ENCODE measurements around the gene LCN15. TPM values are rescaled to one million over a fixed set of nuclear protein-coding genes. Genes with fewer than 3 reads are reported as not detected.

The LCN15 gene
- total RNA-seq, 1 experiment from 2014 or later = not detected

DNA sequence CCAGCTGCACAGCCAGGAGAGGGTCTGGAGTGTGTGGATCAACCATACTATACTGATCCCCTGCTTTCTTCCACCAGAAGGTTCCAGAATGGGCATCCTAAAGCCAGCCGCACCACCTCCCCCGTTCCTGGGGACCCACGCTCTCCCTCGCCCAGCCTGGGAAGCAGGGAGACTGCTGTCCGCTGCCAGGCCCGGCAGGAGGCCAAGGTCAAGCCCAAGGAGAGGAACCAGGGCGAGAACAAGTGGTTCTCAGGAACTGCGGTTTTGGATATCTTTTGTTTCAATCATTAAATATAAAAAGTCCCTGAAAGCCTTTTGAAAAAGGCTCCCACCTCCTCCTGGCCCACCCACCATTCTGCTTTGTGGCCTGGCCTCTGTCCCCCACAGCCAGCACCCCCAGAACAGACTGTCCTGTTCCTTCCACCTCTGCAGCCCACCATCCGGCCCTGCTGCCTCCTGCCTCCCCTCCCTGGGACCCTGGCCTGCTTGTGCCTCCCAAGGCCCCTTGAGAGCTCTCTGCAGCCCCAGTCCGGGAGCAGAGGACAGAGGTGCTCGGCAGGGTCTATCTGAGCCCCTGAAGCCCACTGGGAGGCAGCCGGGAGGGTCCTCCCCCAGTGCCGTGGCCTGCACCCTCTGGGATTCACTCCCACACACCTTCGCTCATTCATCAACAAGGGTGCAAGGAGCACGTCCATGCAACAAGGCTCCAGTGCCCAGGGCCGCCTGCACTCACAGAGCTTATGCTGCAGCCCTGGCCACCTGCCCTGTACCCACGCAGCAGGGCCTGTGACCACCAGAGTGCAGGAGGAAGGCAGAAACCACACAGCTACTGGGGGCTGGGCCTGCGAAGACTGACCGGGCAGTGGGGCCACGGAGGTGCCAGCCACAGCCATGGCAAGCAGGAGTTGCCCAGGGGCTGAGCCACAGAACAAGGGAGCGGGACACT lies 15.4 kb downstream of the LCN15 start:
- H3K27me3 ChIP-seq (ENCODE audit: control insufficient read depth, insufficient read depth, low read length) = no peaks in the 10 kb centered on the region
- no peak for DNase-seq
- H3K4me3 ChIP-seq (ENCODE audit: insufficient read depth, low read depth, low read length) = no peak overlapping the region
- H3K36me3 ChIP-seq (replicated peaks; ENCODE audit: control insufficient read depth, insufficient read depth, low read length) = no peaks in the 10 kb centered on the region

DNA sequence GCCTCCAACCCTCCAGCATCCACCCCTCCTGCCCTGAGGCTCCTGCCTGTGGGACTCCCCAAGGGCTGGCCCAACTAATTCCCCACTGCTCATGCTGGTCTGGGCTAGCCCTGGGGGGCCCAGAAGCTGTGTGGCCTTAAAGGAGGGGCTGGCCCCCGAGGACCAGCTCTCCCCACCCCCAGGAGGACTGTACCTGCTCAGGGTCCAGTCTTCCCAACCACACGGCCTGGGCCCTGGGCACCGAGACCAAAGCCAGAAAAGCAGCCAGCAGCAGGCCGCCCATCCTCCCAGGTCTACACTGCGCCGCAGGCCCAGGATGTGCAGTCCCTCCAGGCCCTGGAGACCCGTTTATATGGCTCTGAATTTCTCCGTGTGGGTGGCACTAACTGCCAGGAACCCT lies 16.1 kb downstream of the LCN15 start, which contains the start of gene LCN6:
Gene LCN6 (minus strand): TSS at position 325 of the 400 bp plus-strand sequence. CDS start 42 bp downstream, at position 283.
- H3K4me3 ChIP-seq (ENCODE audit: insufficient read depth, low read depth, low read length) = no peak within 1 kb of the TSS
- H3K27me3 ChIP-seq (ENCODE audit: control insufficient read depth, insufficient read depth, low read length) = no peaks in the 10 kb centered on the region
- DNase-seq = no peak
- H3K36me3 ChIP-seq (replicated peaks; ENCODE audit: control insufficient read depth, insufficient read depth, low read length) = no peaks in the 10 kb centered on the region

DNA sequence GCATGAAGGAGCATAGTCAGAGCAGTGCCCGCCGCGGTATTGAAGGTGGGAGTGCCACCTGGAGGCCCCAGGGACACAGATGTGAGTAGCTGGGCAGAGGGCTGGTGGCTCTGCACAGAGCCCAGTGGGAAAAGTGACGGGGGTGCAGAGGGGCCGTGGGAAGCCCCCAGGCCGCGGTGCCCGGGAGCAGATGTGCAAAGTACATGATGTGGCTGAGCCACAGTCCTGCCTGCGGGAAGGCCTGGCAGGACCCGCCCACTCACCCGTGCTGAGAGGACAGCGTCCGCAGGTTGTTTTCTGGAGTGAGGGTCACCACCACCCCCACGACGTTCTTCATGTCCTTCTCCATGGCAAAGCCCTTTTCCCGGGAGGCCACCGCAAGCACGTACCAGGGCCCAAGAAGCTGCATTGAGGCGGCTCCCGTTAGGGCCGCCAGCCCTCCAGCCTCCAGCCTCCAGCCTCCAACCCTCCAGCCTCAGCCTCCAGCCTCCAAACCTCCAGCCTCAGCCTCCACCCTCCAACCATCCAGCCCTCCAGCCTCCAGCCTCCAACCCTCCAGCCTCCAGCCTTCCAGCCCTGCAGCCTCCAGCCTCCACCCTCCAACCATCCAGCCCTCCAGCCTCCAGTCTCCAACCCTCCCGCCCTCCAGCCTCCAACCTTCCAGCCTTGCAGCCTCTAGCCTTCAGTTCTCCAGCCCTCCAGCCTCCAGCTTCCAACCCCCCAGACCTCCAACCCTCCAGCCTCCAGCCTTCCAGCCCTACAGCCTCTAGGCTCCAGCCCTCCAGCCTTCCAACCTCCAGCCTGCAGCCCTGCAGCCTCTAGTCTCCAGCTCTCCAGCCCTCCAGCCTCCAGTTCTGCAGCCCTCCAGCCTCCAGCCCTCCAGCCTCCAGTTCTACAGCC lies 16.9 kb downstream of the LCN15 start:
- Histone ChIP-seq H3K36me3 (replicated peaks; ENCODE audit: control insufficient read depth, insufficient read depth, low read length) (no peaks in the 10 kb centered on the region), H3K27me3 (ENCODE audit: control insufficient read depth, insufficient read depth, low read length) (no peaks in the 10 kb centered on the region), H3K4me3 (ENCODE audit: insufficient read depth, low read depth, low read length) (no peak overlapping the region)
- no peak for DNase-seq

DNA sequence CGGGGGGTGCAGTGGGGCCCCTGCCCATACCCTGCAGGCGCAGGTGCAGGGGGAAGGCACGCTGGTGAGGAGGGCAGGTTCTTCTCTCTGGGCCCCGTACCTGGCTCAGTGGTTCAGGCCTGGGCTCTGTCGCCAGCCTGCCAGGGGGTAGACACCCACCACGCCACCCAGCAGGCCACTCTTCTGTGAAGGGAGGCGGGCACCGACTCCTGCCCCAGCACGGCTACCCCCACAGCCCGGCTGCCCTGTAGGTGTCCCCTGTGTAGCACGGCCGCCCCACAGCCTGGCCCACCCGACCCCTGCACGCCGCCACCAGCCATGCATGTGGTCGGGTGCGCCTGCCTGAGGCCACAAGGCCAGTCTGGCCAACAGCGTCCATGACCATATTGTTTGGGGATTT lies 17.7 kb downstream of the LCN15 start:
- DNase-seq = no peak
- Histone ChIP-seq H3K27me3 (ENCODE audit: control insufficient read depth, insufficient read depth, low read length) (no peaks in the 10 kb centered on the region), H3K4me3 (ENCODE audit: insufficient read depth, low read depth, low read length) (no peak overlapping the region), H3K36me3 (replicated peaks; ENCODE audit: control insufficient read depth, insufficient read depth, low read length) (no peaks in the 10 kb centered on the region)

DNA sequence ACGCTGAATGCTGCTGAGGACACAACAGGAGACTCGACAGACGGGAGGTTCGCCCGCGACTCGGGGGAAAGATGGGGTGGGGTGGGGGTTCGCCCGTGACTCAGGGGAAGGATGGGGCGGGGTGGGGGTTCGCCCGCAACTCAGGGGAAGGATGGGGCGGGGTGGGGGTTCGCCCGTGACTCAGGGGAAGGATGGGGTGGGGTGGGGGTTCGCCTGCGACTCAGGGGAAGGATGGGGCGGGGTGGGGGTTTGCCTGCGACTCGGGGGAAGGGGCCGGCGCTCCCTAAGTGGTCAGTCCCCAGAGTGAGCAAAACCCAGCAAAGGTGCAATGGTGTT lies 18.2 kb downstream of the LCN15 start:
- Histone ChIP-seq H3K27me3 (ENCODE audit: control insufficient read depth, insufficient read depth, low read length) (no peaks in the 10 kb centered on the region), H3K4me3 (ENCODE audit: insufficient read depth, low read depth, low read length) (no peak overlapping the region), H3K36me3 (replicated peaks; ENCODE audit: control insufficient read depth, insufficient read depth, low read length) (no peaks in the 10 kb centered on the region)
- no peak for DNase-seq

DNA sequence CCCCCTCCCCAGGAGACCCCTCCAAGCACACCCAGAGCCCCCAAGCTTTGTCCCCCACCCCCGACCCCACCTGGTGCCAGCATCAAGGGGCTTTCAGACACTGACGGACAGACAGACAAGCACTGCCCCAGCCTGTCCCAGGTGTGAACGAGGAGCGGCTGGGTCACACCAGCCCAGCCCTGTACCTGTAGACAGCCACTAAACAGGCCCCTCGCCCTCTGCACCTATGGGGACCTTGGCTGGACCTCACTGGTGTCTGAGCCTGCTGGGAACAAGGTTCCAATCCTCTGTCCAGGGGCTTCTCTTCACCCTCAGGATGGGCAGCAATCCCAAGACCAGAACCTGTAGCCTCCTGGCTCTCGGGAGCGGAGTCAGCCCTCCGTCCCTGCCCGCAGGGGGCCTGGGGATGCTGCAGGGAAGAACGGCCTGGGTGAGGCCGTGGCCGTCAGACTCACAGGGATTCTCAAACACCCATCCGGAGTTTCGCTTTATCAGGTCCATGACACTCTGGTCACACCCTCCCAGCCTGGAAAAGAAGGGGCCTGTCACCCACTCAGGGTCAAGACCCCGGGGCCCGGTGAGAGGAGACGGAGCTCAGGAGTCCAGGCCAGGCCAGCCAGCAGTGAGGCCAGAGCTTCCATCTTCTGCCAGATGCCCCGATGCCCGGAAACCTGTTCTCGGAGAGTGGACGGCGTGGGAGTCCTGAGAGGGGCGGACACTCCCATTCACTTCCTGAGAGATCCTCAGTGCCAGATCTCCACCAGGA lies 18.7 kb downstream of the LCN15 start:
- no peak for DNase-seq
- no peak overlapping the region for H3K4me3 ChIP-seq (ENCODE audit: insufficient read depth, low read depth, low read length)
- no peaks in the 10 kb centered on the region for H3K36me3 ChIP-seq (replicated peaks; ENCODE audit: control insufficient read depth, insufficient read depth, low read length)
- no peaks in the 10 kb centered on the region for H3K27me3 ChIP-seq (ENCODE audit: control insufficient read depth, insufficient read depth, low read length)

DNA sequence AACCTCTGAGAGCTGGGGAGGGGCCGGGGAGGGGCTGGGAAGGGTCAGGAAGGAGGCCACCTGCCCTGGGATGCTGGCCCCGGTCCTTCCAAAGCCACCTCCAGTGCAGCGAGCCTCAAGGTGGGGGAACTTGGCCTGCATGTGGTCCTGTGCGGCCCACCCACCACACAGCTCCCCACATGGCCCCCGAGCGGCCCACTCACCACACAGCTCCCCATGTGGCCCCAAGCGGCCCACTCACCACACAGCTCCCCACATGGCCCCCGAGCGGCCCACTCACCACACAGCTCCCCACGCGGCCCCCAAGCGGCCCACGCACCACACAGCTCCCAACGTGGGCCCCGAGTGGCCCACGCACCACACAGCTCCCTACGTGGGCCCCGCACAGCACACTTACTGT lies 19.5 kb downstream of the LCN15 start:
- no peaks in the 10 kb centered on the region for H3K36me3 ChIP-seq (replicated peaks; ENCODE audit: control insufficient read depth, insufficient read depth, low read length)
- H3K27me3 ChIP-seq (ENCODE audit: control insufficient read depth, insufficient read depth, low read length) = no peaks in the 10 kb centered on the region
- DNase-seq = no peak
- no peak overlapping the region for H3K4me3 ChIP-seq (ENCODE audit: insufficient read depth, low read depth, low read length)

DNA sequence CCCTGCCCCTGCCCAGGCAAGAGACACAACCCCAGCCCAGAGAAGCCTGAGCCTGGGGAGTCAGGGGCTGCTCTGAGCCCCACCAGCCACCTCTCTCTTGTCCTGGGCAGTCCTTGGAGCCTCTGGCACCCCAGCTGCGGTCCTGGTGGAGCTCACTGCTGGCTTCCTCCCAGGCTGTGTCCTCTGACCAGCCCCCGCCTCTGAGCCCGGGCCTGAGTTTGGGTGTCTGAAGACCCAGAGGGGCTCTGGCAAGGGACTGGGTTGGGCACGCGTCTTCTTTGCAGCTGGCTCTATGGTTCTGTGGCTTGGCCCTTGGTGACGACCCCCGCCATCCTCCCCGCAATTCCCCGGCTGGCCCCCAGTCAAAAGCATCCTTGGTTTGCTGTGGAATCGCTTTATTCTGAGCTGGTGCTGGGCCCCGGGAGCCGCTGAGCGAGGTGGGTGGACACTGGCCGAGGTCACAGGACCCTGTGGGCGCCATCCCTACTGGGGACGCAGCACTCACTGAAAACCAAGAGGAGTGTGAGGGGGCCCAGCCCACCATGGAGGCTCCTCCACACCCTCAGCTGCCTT lies 20.6 kb downstream of the LCN15 start:
- Histone ChIP-seq H3K36me3 (replicated peaks; ENCODE audit: control insufficient read depth, insufficient read depth, low read length) (no peaks in the 10 kb centered on the region), H3K27me3 (ENCODE audit: control insufficient read depth, insufficient read depth, low read length) (no peaks in the 10 kb centered on the region), H3K4me3 (ENCODE audit: insufficient read depth, low read depth, low read length) (no peak overlapping the region)
- DNase-seq = no peak

DNA sequence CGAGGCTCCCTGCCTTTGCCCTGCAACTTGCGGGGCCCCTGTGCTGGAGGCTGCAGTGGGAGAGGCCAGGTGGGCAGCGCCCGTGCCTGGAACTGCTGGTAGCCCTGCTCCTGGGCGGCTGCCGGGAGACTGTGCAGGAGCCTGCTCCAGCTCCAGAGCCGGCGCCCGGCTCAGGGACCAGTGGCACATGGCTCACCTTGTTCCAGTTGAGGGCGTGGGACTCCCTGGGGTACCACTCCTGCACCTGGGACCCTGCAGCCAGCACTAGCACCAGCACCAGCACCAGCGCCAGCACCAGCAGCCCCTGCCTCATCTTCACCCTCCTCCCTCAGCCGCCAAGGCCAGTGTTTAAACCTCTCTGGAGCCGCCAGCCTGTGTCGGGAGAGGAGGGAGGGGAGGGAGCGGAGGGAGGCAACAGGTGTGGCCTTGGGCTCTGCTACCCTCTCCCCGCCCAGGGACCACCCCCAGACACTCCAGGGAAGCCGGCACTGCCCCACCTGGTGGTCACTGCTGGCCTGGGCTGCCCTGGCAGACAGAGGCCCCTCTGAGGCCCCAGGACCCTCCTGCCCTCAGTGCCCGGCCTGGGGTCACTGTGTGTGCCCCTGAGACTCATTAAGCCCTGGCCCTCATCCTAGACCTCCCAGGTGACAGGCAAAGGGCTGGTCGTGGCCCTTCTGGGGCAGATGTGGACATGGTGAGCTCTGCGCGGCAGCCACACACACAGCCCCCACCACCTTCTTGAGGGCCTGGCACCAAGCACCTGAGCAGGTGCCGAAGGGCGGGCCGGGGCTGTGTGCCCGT lies 21.5 kb downstream of the LCN15 start, which contains the start of gene LCN10:
Gene LCN10 (minus strand): TSS at position 350 of the 801 bp plus-strand sequence. CDS start 37 bp downstream, at position 313.
- Histone ChIP-seq H3K4me3 (ENCODE audit: insufficient read depth, low read depth, low read length) (peak within 1 kb of the TSS; percentile 2; the same call in 1 of the 2 replicates), H3K27me3 (ENCODE audit: control insufficient read depth, insufficient read depth, low read length) (no peaks in the 10 kb centered on the region)
- peak; percentile 97 for DNase-seq

DNA sequence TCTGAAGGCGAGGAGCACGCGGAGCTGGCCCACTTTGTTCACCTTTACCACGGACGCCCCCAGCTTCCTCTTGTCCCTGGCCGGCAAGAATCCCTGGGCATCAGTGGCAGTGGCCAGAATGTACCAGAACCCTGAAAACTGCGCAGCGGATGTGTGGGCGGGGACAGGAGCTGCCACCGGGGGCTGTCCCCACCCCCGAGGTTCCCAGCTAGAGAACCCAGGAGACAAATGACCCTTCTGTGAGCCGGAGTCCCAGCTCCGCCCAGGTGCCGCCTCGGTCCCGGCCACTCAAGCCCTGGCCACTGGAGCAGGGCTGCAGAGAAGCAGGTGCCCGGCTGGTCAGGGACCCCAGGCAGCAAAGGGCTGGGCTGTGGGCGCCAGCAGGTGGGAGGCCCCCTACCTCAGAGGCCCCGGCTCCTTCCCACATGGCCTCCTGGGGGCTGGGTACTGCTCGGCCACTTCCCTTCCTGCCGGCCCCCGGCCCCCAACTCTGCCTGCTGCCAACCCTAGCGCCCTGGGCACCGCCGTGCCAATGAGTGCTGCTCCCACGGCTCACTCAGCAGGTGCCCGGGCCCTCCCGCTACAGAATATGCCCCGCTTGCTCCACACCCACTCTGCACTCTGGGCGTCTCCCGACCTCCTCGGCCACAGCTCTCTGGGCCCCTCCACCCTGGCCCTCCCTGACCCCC lies 22.3 kb downstream of the LCN15 start:
- DNase-seq = no peak
- no peaks in the 10 kb centered on the region for H3K27me3 ChIP-seq (ENCODE audit: control insufficient read depth, insufficient read depth, low read length)
- no peak overlapping the region; the same call in 1 of the 2 replicates for H3K4me3 ChIP-seq (ENCODE audit: insufficient read depth, low read depth, low read length)
- H3K36me3 ChIP-seq (replicated peaks; ENCODE audit: control insufficient read depth, insufficient read depth, low read length) = no peaks in the 10 kb centered on the region

More for the DNA sequence above, 21.5 kb downstream of the LCN15 start, which contains the start of gene LCN10:
- no peaks in the 10 kb centered on the region for H3K36me3 ChIP-seq (replicated peaks; ENCODE audit: control insufficient read depth, insufficient read depth, low read length)

DNA sequence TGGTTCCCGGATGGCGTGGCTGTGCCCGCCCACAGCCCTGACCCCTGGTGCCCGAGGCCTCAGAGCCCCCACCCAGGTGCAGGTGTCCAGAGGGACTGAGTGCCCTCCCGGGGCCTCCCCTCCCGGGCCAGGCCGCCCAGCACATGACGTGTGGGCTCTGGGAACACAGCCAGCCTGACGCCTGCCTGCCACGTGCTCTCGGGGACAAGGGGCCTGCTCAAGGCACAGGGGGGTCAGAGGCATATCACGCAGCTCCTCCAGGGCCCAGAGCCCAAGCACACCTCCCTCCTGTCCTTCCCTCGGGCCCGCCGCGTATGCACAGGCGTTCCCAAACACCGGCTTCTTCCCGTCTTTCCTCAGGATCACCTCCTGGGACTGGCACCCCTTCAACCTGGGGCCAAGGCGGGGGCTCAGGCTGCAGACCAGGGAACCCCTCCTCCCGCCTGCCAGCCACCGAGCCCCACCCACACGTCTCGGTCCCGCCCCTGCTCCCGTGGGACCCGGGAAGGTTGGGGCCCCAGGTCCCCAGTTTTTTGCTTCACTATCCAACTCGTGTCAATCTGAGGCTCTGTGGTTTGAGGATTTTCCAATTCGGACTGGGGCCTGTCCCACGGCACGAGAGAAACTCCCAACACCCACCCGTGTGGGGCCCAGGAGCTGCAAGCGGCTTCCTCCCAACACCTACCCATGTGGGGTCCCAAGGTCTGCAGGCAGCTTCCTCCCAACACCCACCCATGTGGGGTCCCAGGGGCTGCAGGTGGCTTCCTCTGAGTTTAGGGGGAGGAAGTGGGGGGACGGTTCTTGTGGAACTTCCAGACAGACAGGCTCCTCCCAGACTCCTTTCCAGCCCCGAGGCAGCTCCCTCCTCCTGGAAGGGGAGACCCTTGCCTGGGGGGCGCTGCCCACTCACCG lies 23.1 kb downstream of the LCN15 start:
- no peaks in the 10 kb centered on the region for H3K36me3 ChIP-seq (replicated peaks; ENCODE audit: control insufficient read depth, insufficient read depth, low read length)
- no peaks in the 10 kb centered on the region for H3K27me3 ChIP-seq (ENCODE audit: control insufficient read depth, insufficient read depth, low read length)
- no peak overlapping the region for H3K4me3 ChIP-seq (ENCODE audit: insufficient read depth, low read depth, low read length)
- DNase-seq = no peak

DNA sequence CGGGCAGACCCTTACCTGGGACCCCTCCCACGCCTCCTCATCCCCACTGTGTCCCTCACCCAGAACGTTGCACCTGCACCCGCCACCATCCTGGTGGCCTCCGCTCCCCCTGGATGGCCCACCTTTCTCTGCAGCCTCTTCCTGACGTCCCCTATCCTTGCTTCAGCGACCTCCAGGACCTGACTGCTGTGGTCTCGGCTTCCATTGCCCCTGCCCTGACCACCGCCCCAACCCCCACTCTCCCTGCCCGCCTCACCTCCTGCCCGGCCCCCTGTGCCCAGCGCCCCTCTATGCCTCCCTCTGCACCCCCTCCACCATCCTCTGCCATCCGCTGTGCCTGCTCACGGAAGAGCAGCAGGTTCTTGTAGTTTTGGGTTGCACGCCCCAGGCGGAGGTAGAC lies 23.8 kb downstream of the LCN15 start:
- no peaks in the 10 kb centered on the region for H3K27me3 ChIP-seq (ENCODE audit: control insufficient read depth, insufficient read depth, low read length)

More for the DNA sequence above, 23.8 kb downstream of the LCN15 start:
- DNase-seq = no peak
- Histone ChIP-seq H3K4me3 (ENCODE audit: insufficient read depth, low read depth, low read length) (no peak overlapping the region), H3K36me3 (replicated peaks; ENCODE audit: control insufficient read depth, insufficient read depth, low read length) (no peaks in the 10 kb centered on the region)

Data from H7 (cell line).